HepG2 (cell line): ENCODE results near the gene KRT32. TPM values are rescaled to one million over a fixed set of nuclear protein-coding genes. Genes with fewer than 3 reads are reported as not detected.

ENCODE experiments used
- ATAC-seq: fragments of 200-7000 bp; cut with Tn5 transposase; 3 replicates; pipeline ENCODE4 v1.9.1; 2020; ENCODE audit warnings: mild to moderate bottlenecking, moderate library complexity
- BruUV-seq: library from RNA; stranded (reverse); fragments of 400-500 nt; replicated peaks from 2 replicates; lab custom pipeline; 2021; lab: Mats Ljungman, UMichigan
- CTCF ChIA-PET: fragments of 300-600 bp; formaldehyde crosslinking; extraction: SDS; loops from one replicate; lab custom pipeline; 2021; ENCODE audit warnings: low total read pairs, inconsistent platforms, low intra/inter-chr PET ratio; lab: Yijun Ruan, JAX
- POLR2A ChIA-PET: fragments of 350-600 bp; sonication (Branson Sonifier 250); formaldehyde crosslinking; loops from one replicate; lab custom pipeline; 2020; ENCODE audit warnings: antibody characterized with exemption, inconsistent platforms; lab: Yijun Ruan, JAX
- DNase-seq: peaks from one replicate; pipeline ENCODE4 v3.0.0-alpha.2; 2015; ENCODE audit warnings: low spot score
- FAIRE-seq: peaks from 3 replicates; lab custom pipeline; 2011; peaks lifted over from hg19 to GRCh38; lab: Jason Lieb, UNC
- H2AFZ ChIP-seq: one replicate; pipeline ENCODE4 v1.6.1; 2011; ENCODE audit warnings: low read length, inconsistent platforms
- H3K27ac ChIP-seq: fragments of 300-600 bp; 3 replicates; pipeline ENCODE4 v1.8.0; 2011; ENCODE audit warnings: mixed run types, mild to moderate bottlenecking, mixed read lengths, low read length, inconsistent platforms; ENCODE audit not compliant: insufficient read depth; ENCODE audit errors: extremely low read length
- H3K27me3 ChIP-seq, 2 experiments: fragments of 200-600 bp in 1 of 2; 2 replicates in 1 of 2; 3 replicates in 1 of 2; pipeline versions ENCODE4 v1.6.0 to v1.8.0; 2011; ENCODE audit warnings: low read length in 2 of 2, mild to moderate bottlenecking in 2 of 2, moderate library complexity in 2 of 2, inconsistent platforms in 1 of 2; ENCODE audit not compliant: insufficient read depth in 2 of 2, control insufficient read depth in 1 of 2
- H3K36me3 ChIP-seq, 2 experiments: fragments of 200-600 bp in 1 of 2; replicated peaks in 1 of 2; 2 replicates in 1 of 2; 3 replicates in 1 of 2; pipeline versions ENCODE4 v1.5.1 to v1.8.0; 2011; ENCODE audit warnings: low read length in 2 of 2, inconsistent platforms in 1 of 2; ENCODE audit not compliant: insufficient read depth in 2 of 2, control insufficient read depth in 1 of 2
- H3K4me1 ChIP-seq: 2 replicates; pipeline ENCODE4 v1.5.1; 2012; ENCODE audit warnings: low read length, inconsistent platforms; ENCODE audit not compliant: insufficient read depth
- H3K4me2 ChIP-seq: 2 replicates; pipeline ENCODE4 v1.6.0; 2011; ENCODE audit warnings: low read depth, low read length, inconsistent platforms
- H3K4me3 ChIP-seq, 3 experiments: fragments of 200-600 bp in 1 of 3; sonication (generic), shearing (Covaris generic) in 1 of 3; replicated peaks in 1 of 3; 2 replicates each; pipeline ENCODE4 v1.5.1; 2011 to 2016; ENCODE audit warnings: low read length in 3 of 3, inconsistent platforms in 2 of 3, low read depth in 2 of 3, mild to moderate bottlenecking in 2 of 3, control low read depth in 1 of 3, mixed read lengths in 1 of 3; ENCODE audit not compliant: insufficient read depth in 1 of 3
- H3K79me2 ChIP-seq: one replicate; pipeline ENCODE4 v1.6.1; 2011; ENCODE audit warnings: low read length, inconsistent platforms; ENCODE audit not compliant: insufficient read depth
- H3K9ac ChIP-seq: 2 replicates; pipeline ENCODE4 v1.6.0; 2011; ENCODE audit warnings: mild to moderate bottlenecking, low read depth, low read length, inconsistent platforms; ENCODE audit not compliant: insufficient read depth
- H3K9me3 ChIP-seq: 2 replicates; pipeline ENCODE4 v1.5.1; 2012; ENCODE audit warnings: mild to moderate bottlenecking, low read length
- H4K20me1 ChIP-seq: 2 replicates; pipeline ENCODE4 v1.6.0; 2011; ENCODE audit warnings: inconsistent platforms, mild to moderate bottlenecking, low read length, moderate library complexity; ENCODE audit not compliant: insufficient read depth
- ARID2 ChIP-seq: sonication (generic); formaldehyde crosslinking; IDR thresholded peaks from 2 replicates; pipeline ENCODE4 v1.8.1; 2022; ENCODE audit warnings: mild to moderate bottlenecking, missing genetic modification reagents, borderline replicate concordance
- CREBL2 ChIP-seq: sonication (generic); formaldehyde crosslinking; IDR thresholded peaks from 2 replicates; pipeline ENCODE4 v1.8.1; 2023; ENCODE audit warnings: missing genetic modification reagents, mild to moderate bottlenecking, borderline replicate concordance
- NR3C1 ChIP-seq: sonication (generic); formaldehyde crosslinking; IDR thresholded peaks from 2 replicates; pipeline ENCODE4 v1.4.0; 2020; ENCODE audit warnings: missing genetic modification reagents
- SMAD1 ChIP-seq: sonication (generic); formaldehyde crosslinking; IDR thresholded peaks from 2 replicates; pipeline ENCODE4 v1.4.0; 2020; ENCODE audit warnings: missing genetic modification reagents, low read depth, mild to moderate bottlenecking, borderline replicate concordance
- TAF1 ChIP-seq: sonication (generic); formaldehyde crosslinking; IDR thresholded peaks from 2 replicates; pipeline ENCODE4 v1.4.0; 2020; ENCODE audit warnings: missing genetic modification reagents
- ZMYM3 ChIP-seq: sonication (generic); formaldehyde crosslinking; IDR thresholded peaks from 2 replicates; pipeline ENCODE4 v1.5.1; 2020; ENCODE audit warnings: mild to moderate bottlenecking, missing genetic modification reagents
- ZNF205 ChIP-seq: IDR thresholded peaks from 2 replicates; pipeline ENCODE4 v1.6.1; 2018; ENCODE audit warnings: missing biosample characterization, missing genetic modification reagents
- ZNF451 ChIP-seq: sonication (generic); formaldehyde crosslinking; IDR thresholded peaks from 2 replicates; pipeline ENCODE4 v1.5.0; 2020; ENCODE audit warnings: mild to moderate bottlenecking, missing genetic modification reagents
- ZNF546 ChIP-seq: sonication (generic); formaldehyde crosslinking; conservative IDR thresholded peaks from 2 replicates; pipeline ENCODE4 v1.8.1; 2023; ENCODE audit warnings: mild to moderate bottlenecking, missing genetic modification reagents
- ZNF607 ChIP-seq: sonication (generic); formaldehyde crosslinking; IDR thresholded peaks from 2 replicates; pipeline ENCODE4 v1.5.1; 2020; ENCODE audit warnings: missing genetic modification reagents, mild to moderate bottlenecking, borderline replicate concordance
- ZNF678 ChIP-seq: sonication (generic); formaldehyde crosslinking; IDR thresholded peaks from 2 replicates; pipeline ENCODE4 v1.4.0; 2020; ENCODE audit warnings: mild to moderate bottlenecking, missing genetic modification reagents
- ZNF781 ChIP-seq: sonication (generic); formaldehyde crosslinking; IDR thresholded peaks from 2 replicates; pipeline ENCODE4 v1.5.1; 2020; ENCODE audit warnings: borderline replicate concordance, mild to moderate bottlenecking, missing genetic modification reagents; ENCODE audit errors: not compliant biosample characterization
- ZSCAN22 ChIP-seq: sonication (generic); formaldehyde crosslinking; IDR thresholded peaks from 2 replicates; pipeline ENCODE4 v1.4.0; 2020; ENCODE audit warnings: mild to moderate bottlenecking, missing genetic modification reagents
- WGBS: methylation state at CpG from one replicate; pipeline ENCODE4 v1.1.6; 2017; ENCODE audit warnings: low lambda C conversion rate; 5-methylcytosine and 5-hydroxymethylcytosine counted together
- in situ Hi-C: cut with HindIII; loops from 2 replicates; pipeline ENCODE4 v1.10.0; 2017; ENCODE audit warnings: low pct_unique_long_range_greater_than_20kb; ENCODE audit not compliant: extremely low pct_ligation_motif_present
- intact Hi-C: fragments of 100-400 bp; cut with micrococcal nuclease; formaldehyde crosslinking; loops from one replicate; pipeline ENCODE4 v1.10.0; 2022; ENCODE audit not compliant: unreplicated experiment
- polyA plus RNA-seq, 8 experiments: library from polyadenylated mRNA; depleted of rRNA in 3 of 8; stranded (reverse) in 7 of 8; unstranded in 1 of 8; fragments of >200 nt; fragmentation: Illumina TruSeq in 4 of 8; extraction: Trizol in 4 of 8; gene quantifications; 2 replicates each; pipeline versions ENCODE4 v1.2.1 to v1.2.3, GENCODE V29; 2011 to 2016; ENCODE audit warnings: low read depth in 4 of 8, missing spikeins in 1 of 8, mixed read lengths in 1 of 8; ENCODE audit not compliant: insufficient read depth in 1 of 8
- total RNA-seq, 5 experiments: library from RNA; depleted of rRNA; stranded (reverse); fragments of >200 nt; fragmentation: Illumina TruSeq; extraction: Trizol; gene quantifications; 2 replicates each; pipeline ENCODE4 v1.2.3, GENCODE V29; 2016; ENCODE audit warnings: low read depth in 1 of 5
- TF ChIP-seq, protein P1 (sequence below): sonication (generic); formaldehyde crosslinking; IDR thresholded peaks from 2 replicates; pipeline ENCODE4 v1.5.0; 2020; ENCODE audit warnings: missing genetic modification reagents

The KRT32 gene
- total and polyA plus RNA-seq, 2 of the 13 experiments (the other 11 are each of a cell fraction or from before 2014, with no cell fraction given), result not detected

DNA sequence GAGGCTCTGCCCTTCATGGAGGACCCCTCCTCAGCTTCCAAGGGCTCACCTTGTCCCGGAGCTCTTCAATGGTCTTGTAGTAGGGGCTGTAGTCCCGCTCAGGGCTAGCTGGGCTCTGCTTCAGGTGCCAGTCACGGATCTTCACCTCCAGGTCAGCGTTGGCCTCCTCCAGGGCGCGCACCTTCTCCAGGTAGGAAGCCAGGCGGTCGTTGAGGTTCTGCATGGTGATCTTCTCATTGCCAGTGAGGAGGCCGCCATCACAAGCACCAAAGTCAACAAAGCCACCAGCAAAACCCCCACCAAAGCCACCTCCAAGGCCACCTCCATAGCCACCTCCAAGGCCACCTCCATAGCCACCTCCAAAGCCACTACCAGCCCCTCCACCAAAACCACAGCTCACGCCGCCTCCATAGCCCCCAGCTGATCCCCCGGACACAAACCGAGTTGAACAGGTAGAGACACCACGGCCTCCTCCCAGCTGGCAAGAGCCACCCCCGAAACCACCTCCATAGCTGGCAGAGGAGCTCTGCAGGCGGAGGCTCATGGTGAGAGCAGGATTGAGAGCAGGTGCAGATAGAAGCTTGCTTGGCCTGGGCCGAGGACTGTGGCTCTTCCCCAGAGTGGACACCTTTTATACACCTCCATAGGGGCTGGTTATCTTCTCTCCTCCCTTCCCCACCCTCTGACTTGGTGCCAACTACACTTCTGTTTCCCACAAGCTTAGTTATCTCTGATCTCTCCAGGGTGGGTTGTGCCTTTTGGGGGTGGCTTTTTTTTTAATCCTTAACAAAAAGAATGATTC is 38.0 kb upstream of the KRT32 start, which contains the start of gene KRT13:
Gene KRT13 (minus strand): TSS at position 606 of the 802 bp plus-strand sequence. CDS start 62 bp downstream, at position 544.
- FAIRE-seq, result no peak
- Histone ChIP-seq H4K20me1 (no peaks in the 10 kb centered on the region), H3K9ac (no peak within 1 kb of the TSS), H3K27me3 (peaks cover 12 to 72% of the 10 kb centered on the region in 2 experiments), H2AFZ (no peak within 1 kb of the TSS), H3K4me2 (no peak within 1 kb of the TSS), H3K36me3 (no peaks in the 10 kb centered on the region), H3K27ac (no peak within 1 kb of the TSS), H3K79me2 (no peaks in the 10 kb centered on the region), H3K4me1 (peaks cover 10% of the 10 kb centered on the region), H3K4me3 (no peak within 1 kb of the TSS), H3K9me3 (no peaks in the 10 kb centered on the region)
- intact Hi-C loops, result no loop called here
- in situ Hi-C loops, result no loop called here
- no TSS peak for BruUV-seq
- ATAC-seq, result no peak
- TF ChIP-seq ZMYM3, result no peak
- no peak for TF ChIP-seq ZNF546 (CRISPR knock-in tag)
- no peak for TF ChIP-seq NR3C1
- no peak for DNase-seq
- POLR2A ChIA-PET, result interaction anchor here (1.2 kb wide), 1 partner anchor 184 kb away, joined by 3 read pairs; the partner anchor contains the start of gene EIF1
- 44% methylated on average over 7 of the region's 17 CpGs for WGBS
- CTCF ChIA-PET, result no interaction called here

DNA sequence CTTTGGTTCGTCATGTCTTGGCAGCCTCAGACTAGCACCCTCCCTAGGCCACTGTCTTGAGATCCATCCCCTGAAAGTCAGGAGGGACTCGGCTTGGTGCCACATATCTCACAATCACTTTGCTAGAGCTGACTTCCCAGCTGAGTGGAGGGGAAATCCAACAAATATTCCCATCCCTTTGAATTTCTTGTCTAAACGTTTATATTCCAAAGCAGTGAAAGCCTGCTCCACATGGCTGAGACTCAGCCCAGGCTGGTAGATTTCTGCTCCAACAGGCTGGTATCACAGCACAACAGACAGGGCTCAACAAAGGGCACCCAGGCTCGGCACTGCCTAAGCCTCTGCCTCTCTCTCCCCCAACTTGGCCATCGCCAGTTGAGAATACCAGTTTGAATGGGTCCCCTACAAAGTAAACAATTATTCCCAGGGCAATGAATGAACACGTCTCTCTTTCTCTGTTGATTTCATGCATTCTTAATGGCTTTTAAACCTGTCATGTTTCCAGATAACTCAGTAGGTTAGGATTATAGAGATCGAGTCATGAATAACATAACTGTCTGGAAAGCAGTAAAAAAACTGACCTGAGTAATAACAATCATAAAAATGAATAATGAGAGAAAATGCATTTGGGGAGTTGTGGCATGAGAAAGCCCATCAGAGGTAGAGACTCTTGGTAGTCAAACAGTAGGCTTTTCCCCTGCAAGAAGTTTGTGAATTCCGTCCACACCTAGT is 37.2 kb upstream of the KRT32 start:
- Histone ChIP-seq H3K9ac (no peak overlapping the region), H3K27me3 (peaks cover 10 to 70% of the 10 kb centered on the region in 2 experiments), H3K27ac (no peak overlapping the region), H3K4me3 (no peak overlapping the region), H3K79me2 (no peaks in the 10 kb centered on the region), H3K36me3 (no peaks in the 10 kb centered on the region), H3K4me2 (no peak overlapping the region), H3K4me1 (peaks cover 10% of the 10 kb centered on the region), H2AFZ (no peak overlapping the region), H3K9me3 (no peaks in the 10 kb centered on the region), H4K20me1 (no peaks in the 10 kb centered on the region)
- no peak for FAIRE-seq
- in situ Hi-C loops (no loop called here), intact Hi-C loops (no loop called here)
- CTCF ChIA-PET, result no interaction called here
- POLR2A ChIA-PET, result interaction anchor here (1.8 kb wide), 1 partner anchor 24 kb away, joined by 4 read pairs; the partner anchor contains the start of gene KRT19
- BruUV-seq, result no TSS peak
- ATAC-seq, result no peak
- 14% methylated on average over 8 of the region's 8 CpGs for WGBS
- no peak for DNase-seq
- TF ChIP-seq ZNF607 (no peak), ZNF781 (CRISPR knock-in tag) (no peak), ZNF678 (no peak), ARID2 (CRISPR knock-in tag) (no peak), SMAD1 (CRISPR knock-in tag) (no peak), TAF1 (CRISPR knock-in tag) (no peak), ZSCAN22 (CRISPR knock-in tag) (no peak), ZNF451 (CRISPR knock-in tag) (no peak), ZNF205 (CRISPR knock-in tag) (no peak), CREBL2 (CRISPR knock-in tag) (no peak)
- TF ChIP-seq, protein P1, sequence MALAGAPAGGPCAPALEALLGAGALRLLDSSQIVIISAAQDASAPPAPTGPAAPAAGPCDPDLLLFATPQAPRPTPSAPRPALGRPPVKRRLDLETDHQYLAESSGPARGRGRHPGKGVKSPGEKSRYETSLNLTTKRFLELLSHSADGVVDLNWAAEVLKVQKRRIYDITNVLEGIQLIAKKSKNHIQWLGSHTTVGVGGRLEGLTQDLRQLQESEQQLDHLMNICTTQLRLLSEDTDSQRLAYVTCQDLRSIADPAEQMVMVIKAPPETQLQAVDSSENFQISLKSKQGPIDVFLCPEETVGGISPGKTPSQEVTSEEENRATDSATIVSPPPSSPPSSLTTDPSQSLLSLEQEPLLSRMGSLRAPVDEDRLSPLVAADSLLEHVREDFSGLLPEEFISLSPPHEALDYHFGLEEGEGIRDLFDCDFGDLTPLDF (CRISPR knock-in tag), result no peak
